H9 (cell line): Measurements from ENCODE around the gene FLRT2. TPM values are rescaled to one million over a fixed set of nuclear protein-coding genes. Genes with fewer than 3 reads are reported as not detected.
A peak's percentile ranks its signal among the peaks of the same experiment; 100 is the strongest.

ENCODE experiments used
- DNase-seq: peaks from one replicate; pipeline ENCODE4 v3.0.0-alpha.2; 2017
- H2AFZ ChIP-seq: one replicate; pipeline ENCODE4 v1.6.1; 2013; ENCODE audit warnings: mild to moderate bottlenecking, low read length, control low read depth, moderate library complexity
- H2AK5ac ChIP-seq: 2 replicates; pipeline ENCODE4 v1.6.1; 2013; ENCODE audit warnings: low read length, control low read depth, mixed read lengths; ENCODE audit not compliant: insufficient read length
- H2BK120ac ChIP-seq: one replicate; pipeline ENCODE4 v1.6.1; 2013; ENCODE audit warnings: low read depth, mild to moderate bottlenecking, low read length, control low read depth, inconsistent platforms; ENCODE audit not compliant: poor library complexity, severe bottlenecking
- H2BK12ac ChIP-seq: 2 replicates; pipeline ENCODE4 v1.6.1; 2013; ENCODE audit warnings: low read length, control low read depth, mixed read lengths, low read depth; ENCODE audit not compliant: insufficient read length
- H2BK15ac ChIP-seq: 2 replicates; pipeline ENCODE4 v1.6.1; 2013; ENCODE audit warnings: low read depth, low read length, control low read depth
- H2BK20ac ChIP-seq: one replicate; pipeline ENCODE4 v1.6.1; 2013; ENCODE audit warnings: low read depth, mild to moderate bottlenecking, low read length, control low read depth, inconsistent platforms; ENCODE audit not compliant: poor library complexity, severe bottlenecking
- H2BK5ac ChIP-seq: 2 replicates; pipeline ENCODE4 v1.6.1; 2013; ENCODE audit warnings: low read length, control low read depth, mixed read lengths; ENCODE audit not compliant: insufficient read length
- H3K14ac ChIP-seq: 2 replicates; pipeline ENCODE4 v1.6.1; 2013; ENCODE audit warnings: low read length, control low read depth; ENCODE audit not compliant: insufficient read depth
- H3K18ac ChIP-seq: 2 replicates; pipeline ENCODE4 v1.6.1; 2013; ENCODE audit warnings: low read depth, mild to moderate bottlenecking, mixed read lengths, low read length, control low read depth; ENCODE audit not compliant: insufficient read length
- H3K23ac ChIP-seq: 2 replicates; pipeline ENCODE4 v1.6.1; 2013; ENCODE audit warnings: low read length, control low read depth, mixed read lengths, low read depth; ENCODE audit not compliant: insufficient read length
- H3K23me2 ChIP-seq: 2 replicates; pipeline ENCODE4 v1.6.1; 2013; ENCODE audit warnings: low read depth, mild to moderate bottlenecking, mixed read lengths, low read length, control low read depth; ENCODE audit not compliant: insufficient read length, poor library complexity, severe bottlenecking
- H3K27ac ChIP-seq: 2 replicates; pipeline ENCODE4 v1.5.1; 2013; ENCODE audit warnings: low read length, control low read depth, mixed read lengths, low read depth; ENCODE audit not compliant: insufficient read length
- H3K27me3 ChIP-seq: 2 replicates; pipeline ENCODE4 v1.6.1; 2013; ENCODE audit warnings: low read length, control low read depth, inconsistent platforms; ENCODE audit not compliant: insufficient read depth
- H3K4ac ChIP-seq: 2 replicates; pipeline ENCODE4 v1.6.1; 2013; ENCODE audit warnings: low read depth, mild to moderate bottlenecking, control low read depth, inconsistent platforms, low read length, moderate library complexity
- H3K4me1 ChIP-seq: 2 replicates; pipeline ENCODE4 v1.6.1; 2013; ENCODE audit warnings: low read length, control low read depth, inconsistent platforms; ENCODE audit not compliant: insufficient read depth
- H3K4me2 ChIP-seq: 2 replicates; pipeline ENCODE4 v1.6.1; 2013; ENCODE audit warnings: low read length, control low read depth, mixed read lengths; ENCODE audit not compliant: insufficient read length, insufficient read depth
- H3K56ac ChIP-seq: 2 replicates; pipeline ENCODE4 v1.6.1; 2013; ENCODE audit warnings: low read depth, mild to moderate bottlenecking, mixed read lengths, low read length, control low read depth; ENCODE audit not compliant: insufficient read length
- H3K79me1 ChIP-seq: 2 replicates; pipeline ENCODE4 v1.6.1; 2013; ENCODE audit warnings: low read depth, mild to moderate bottlenecking, moderate library complexity, low read length, control low read depth, inconsistent platforms; ENCODE audit not compliant: insufficient read depth, poor library complexity, severe bottlenecking
- H3K79me2 ChIP-seq: 2 replicates; pipeline ENCODE4 v1.6.1; 2013; ENCODE audit warnings: low read length, control low read depth, inconsistent platforms; ENCODE audit not compliant: insufficient read depth
- H3K9ac ChIP-seq: 2 replicates; pipeline ENCODE4 v1.6.1; 2013; ENCODE audit warnings: low read length, control low read depth, mixed read lengths; ENCODE audit not compliant: insufficient read length; ENCODE audit errors: extremely low read depth
- H3K9me3 ChIP-seq: one replicate; pipeline ENCODE4 v1.6.1; 2013; ENCODE audit warnings: low read depth, low read length, inconsistent platforms; ENCODE audit not compliant: control insufficient read depth
- H3T11ph ChIP-seq: one replicate; pipeline ENCODE4 v1.6.1; 2013; ENCODE audit warnings: mild to moderate bottlenecking, low read length, control low read depth, inconsistent platforms
- H4K20me1 ChIP-seq: one replicate; pipeline ENCODE4 v1.6.1; 2013; ENCODE audit not compliant: control insufficient read depth, insufficient read length, insufficient read depth
- H4K5ac ChIP-seq: 2 replicates; pipeline ENCODE4 v1.6.1; 2013; ENCODE audit warnings: low read depth, mild to moderate bottlenecking, mixed read lengths, low read length, control low read depth; ENCODE audit not compliant: insufficient read length
- H4K8ac ChIP-seq: replicated peaks from 2 replicates; pipeline ENCODE4 v1.6.1; 2013; ENCODE audit warnings: low read length, control low read depth, mixed read lengths, low read depth; ENCODE audit not compliant: insufficient read length
- H4K91ac ChIP-seq: 2 replicates; pipeline ENCODE4 v1.6.1; 2013; ENCODE audit warnings: low read depth, mild to moderate bottlenecking, moderate library complexity, mixed read lengths, low read length, control low read depth; ENCODE audit not compliant: insufficient read length
- H3K27ac Mint-ChIP-seq, 3 experiments: 2 replicates in 2 of 3; 3 replicates in 1 of 3; pipeline ENCODE4 v1.8.0; 2020 to 2021; ENCODE audit warnings: mixed read lengths in 3 of 3, mild to moderate bottlenecking in 1 of 3, moderate library complexity in 1 of 3
- H3K27me3 Mint-ChIP-seq: 2 replicates; pipeline ENCODE4 v1.8.0; 2021; ENCODE audit warnings: low read depth, mild to moderate bottlenecking, moderate library complexity, mixed read lengths
- H3K36me3 Mint-ChIP-seq, 3 experiments: 2 replicates in 2 of 3; 3 replicates in 1 of 3; pipeline ENCODE4 v1.8.0; 2020 to 2021; ENCODE audit warnings: low read depth in 3 of 3, mixed read lengths in 3 of 3; ENCODE audit not compliant: insufficient read depth in 1 of 3
- H3K4me1 Mint-ChIP-seq, 2 experiments: 2 replicates each; pipeline ENCODE4 v1.8.0; 2020; ENCODE audit warnings: mixed read lengths in 2 of 2
- H3K4me3 Mint-ChIP-seq, 2 experiments: 2 replicates in 1 of 2; 3 replicates in 1 of 2; pipeline ENCODE4 v1.8.0; 2020 to 2021; ENCODE audit warnings: mild to moderate bottlenecking in 2 of 2, mixed read lengths in 2 of 2, moderate library complexity in 1 of 2
- H3K9me3 Mint-ChIP-seq, 2 experiments: 2 replicates in 1 of 2; 3 replicates in 1 of 2; pipeline ENCODE4 v1.8.0; 2020; ENCODE audit warnings: mild to moderate bottlenecking in 2 of 2, mixed read lengths in 2 of 2, moderate library complexity in 1 of 2
- WGBS: extraction: QIAGEN DNeasy Blood & Tissue Kit; methylation state at CpG from one replicate; pipeline ENCODE4 v1.1.7; 2013; ENCODE audit warnings: missing lambda C conversion rate, low lambda C conversion rate, mixed read lengths; ENCODE audit not compliant: insufficient read length; ENCODE audit errors: extremely low coverage; 5-methylcytosine and 5-hydroxymethylcytosine counted together
- total RNA-seq: library from RNA; stranded (reverse); gene quantifications from 2 replicates; pipeline ENCODE4 v1.2.1, GENCODE V29; 2021
- TF ChIP-seq, protein P1 (sequence below): fragments of 200-600 bp; sonication (generic); conservative IDR thresholded peaks from 3 replicates; pipeline ENCODE4 v1.8.0; 2021; ENCODE audit warnings: antibody characterized with exemption, mild to moderate bottlenecking

FLRT2 gene
- total RNA-seq, 1 experiment from 2014 or later = 3.3 TPM

DNA sequence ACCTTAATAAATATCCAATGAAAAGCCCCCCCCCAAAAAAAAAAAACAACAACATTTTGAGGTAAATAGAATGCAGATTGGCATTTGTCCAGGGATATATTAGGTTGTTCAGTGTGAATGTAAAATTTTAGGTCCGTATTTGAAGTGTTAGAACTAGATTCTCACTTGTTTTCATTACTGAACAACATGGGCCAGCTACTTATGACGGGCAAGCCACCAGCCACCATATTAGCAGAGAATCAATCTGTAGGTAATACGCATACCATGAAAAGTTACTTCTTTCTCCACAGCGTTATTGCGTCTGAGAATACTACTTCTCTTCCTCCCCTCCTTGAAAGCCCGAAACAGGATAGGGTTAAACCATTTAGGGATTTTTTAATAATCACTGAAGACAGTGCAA lies 5.4 kb downstream of the FLRT2 start:
- H3K9ac ChIP-seq = no peak overlapping the region
- no peak overlapping the region for H4K8ac ChIP-seq
- peak overlapping the region; percentile 53 for H3K4me2 ChIP-seq
- H3K36me3 Mint-ChIP-seq = no peaks in the 10 kb centered on the region; a peak in 1 of 7 replicates
- H3K23ac ChIP-seq = no peak overlapping the region
- no peak overlapping the region for H3K14ac ChIP-seq
- H4K91ac ChIP-seq = no peak overlapping the region
- no peak overlapping the region for H3K56ac ChIP-seq
- peaks cover 36% of the 10 kb centered on the region for H3K23me2 ChIP-seq
- H3K9me3 Mint-ChIP-seq = peaks cover 2 to 5% of the 10 kb centered on the region in 2 experiments; a peak in 2 of 5 replicates
- H4K20me1 ChIP-seq = no peaks in the 10 kb centered on the region
- no CpG with 5 or more reads among the region's 6 CpGs for WGBS
- no peaks in the 10 kb centered on the region for H3K9me3 ChIP-seq
- no peaks in the 10 kb centered on the region for H3K79me2 ChIP-seq
- H2BK5ac ChIP-seq = no peak overlapping the region
- no peak overlapping the region for H3T11ph ChIP-seq
- H2AFZ ChIP-seq = no peak overlapping the region
- H3K27me3 Mint-ChIP-seq = peaks cover 65% of the 10 kb centered on the region
- H2BK15ac ChIP-seq = no peak overlapping the region
- peaks cover 38% of the 10 kb centered on the region for H3K27me3 ChIP-seq
- no peak for DNase-seq
- H3K27ac ChIP-seq = no peak overlapping the region
- H4K5ac ChIP-seq = no peak overlapping the region
- H3K27ac Mint-ChIP-seq = no peak overlapping the region
- H2AK5ac ChIP-seq = no peak overlapping the region
- no peak overlapping the region for H2BK20ac ChIP-seq
- no peak overlapping the region for H2BK120ac ChIP-seq
- peak overlapping the region in 1 of 2 experiments; percentile 83; a peak in 3 of 5 replicates for H3K4me3 Mint-ChIP-seq
- no peak overlapping the region for H2BK12ac ChIP-seq
- H3K79me1 ChIP-seq = no peaks in the 10 kb centered on the region
- no peak overlapping the region for H3K18ac ChIP-seq
- no peak overlapping the region for H3K4ac ChIP-seq
- TF ChIP-seq, protein P1, sequence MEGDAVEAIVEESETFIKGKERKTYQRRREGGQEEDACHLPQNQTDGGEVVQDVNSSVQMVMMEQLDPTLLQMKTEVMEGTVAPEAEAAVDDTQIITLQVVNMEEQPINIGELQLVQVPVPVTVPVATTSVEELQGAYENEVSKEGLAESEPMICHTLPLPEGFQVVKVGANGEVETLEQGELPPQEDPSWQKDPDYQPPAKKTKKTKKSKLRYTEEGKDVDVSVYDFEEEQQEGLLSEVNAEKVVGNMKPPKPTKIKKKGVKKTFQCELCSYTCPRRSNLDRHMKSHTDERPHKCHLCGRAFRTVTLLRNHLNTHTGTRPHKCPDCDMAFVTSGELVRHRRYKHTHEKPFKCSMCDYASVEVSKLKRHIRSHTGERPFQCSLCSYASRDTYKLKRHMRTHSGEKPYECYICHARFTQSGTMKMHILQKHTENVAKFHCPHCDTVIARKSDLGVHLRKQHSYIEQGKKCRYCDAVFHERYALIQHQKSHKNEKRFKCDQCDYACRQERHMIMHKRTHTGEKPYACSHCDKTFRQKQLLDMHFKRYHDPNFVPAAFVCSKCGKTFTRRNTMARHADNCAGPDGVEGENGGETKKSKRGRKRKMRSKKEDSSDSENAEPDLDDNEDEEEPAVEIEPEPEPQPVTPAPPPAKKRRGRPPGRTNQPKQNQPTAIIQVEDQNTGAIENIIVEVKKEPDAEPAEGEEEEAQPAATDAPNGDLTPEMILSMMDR = no peak
- H3K4me1 Mint-ChIP-seq = peaks cover 53 to 54% of the 10 kb centered on the region in 2 experiments
- H3K4me1 ChIP-seq = peaks cover 7% of the 10 kb centered on the region; the same call in 1 of the 2 replicates
